ENCODE data around the gene LRP1B. TPM values are rescaled to one million over a fixed set of nuclear protein-coding genes. Genes with fewer than 3 reads are reported as not detected.
"Not testable (repeated sequence)": the region's sequence is repeated elsewhere in the genome, so short reads cannot be mapped to it uniquely, and the experiment has no call there.

The LRP1B gene
- total RNA-seq, 1 donor from 2014 or later: 0.02 TPM

DNA sequence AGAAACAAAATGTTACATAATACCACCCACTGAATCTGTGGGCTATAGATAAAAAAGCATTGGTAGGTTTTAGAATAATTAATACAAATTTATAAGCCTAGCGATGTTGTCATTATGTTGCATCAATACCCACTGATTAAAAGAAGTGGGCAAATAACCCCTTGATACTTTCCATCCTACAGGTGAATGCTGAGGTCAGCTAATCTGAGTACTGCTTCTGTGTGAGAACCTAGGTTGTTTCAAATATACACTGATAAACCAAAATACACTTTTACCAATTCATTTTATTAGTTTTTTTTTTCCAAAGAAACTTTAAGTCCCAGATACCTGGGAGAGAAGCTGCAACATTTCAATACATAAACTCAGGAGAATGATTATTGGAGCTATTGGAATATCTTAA lies 948.6 kb downstream of the LRP1B start:
- ATAC-seq: no peak
- no peak for DNase-seq

DNA sequence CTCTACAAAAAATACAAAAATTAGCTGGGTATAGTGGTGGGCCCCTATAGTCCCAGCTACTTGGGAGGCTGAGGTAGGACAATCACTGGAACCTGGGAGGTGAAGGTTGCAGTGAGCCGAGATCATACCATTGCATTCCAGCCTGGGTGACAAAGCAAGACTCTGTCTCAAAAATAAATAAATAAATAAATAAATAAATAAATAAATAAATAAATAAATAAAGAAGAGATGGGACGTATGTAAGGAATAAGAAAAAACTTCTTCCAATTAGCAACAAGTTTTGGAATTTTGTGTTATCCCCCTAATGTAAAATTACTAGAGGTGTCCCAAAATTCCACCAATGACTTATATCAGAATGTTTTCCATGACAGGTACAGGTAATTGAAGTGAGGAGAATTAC lies 961.7 kb downstream of the LRP1B start:
- ATAC-seq; DNase-seq; intact Hi-C loops (cut with micrococcal nuclease): not testable (repeated sequence)

More for the DNA sequence above, 948.6 kb downstream of the LRP1B start:
- intact Hi-C loops (cut with micrococcal nuclease): no loop called here

DNA sequence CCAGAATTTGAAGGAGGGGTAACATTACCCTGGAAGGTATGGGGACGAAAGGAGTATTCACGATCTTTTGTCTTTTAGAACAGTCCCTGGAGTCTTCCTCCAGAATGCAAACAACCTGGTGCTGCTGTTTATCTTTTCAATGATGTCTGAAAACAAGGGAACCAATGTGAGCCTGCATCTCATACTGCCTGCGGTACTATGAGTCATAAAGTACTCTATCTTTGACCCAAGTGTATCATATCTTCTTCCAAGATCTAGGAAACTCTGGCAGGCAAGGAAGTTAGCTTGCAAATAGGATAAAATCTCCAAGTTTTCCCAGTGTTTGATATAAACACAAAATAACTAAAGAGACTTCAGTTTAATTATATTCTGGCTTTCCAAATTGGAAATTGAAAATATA lies 968.5 kb downstream of the LRP1B start:
- ATAC-seq (no peak), DNase-seq (no peak)
- intact Hi-C loops (cut with micrococcal nuclease): no loop called here

DNA sequence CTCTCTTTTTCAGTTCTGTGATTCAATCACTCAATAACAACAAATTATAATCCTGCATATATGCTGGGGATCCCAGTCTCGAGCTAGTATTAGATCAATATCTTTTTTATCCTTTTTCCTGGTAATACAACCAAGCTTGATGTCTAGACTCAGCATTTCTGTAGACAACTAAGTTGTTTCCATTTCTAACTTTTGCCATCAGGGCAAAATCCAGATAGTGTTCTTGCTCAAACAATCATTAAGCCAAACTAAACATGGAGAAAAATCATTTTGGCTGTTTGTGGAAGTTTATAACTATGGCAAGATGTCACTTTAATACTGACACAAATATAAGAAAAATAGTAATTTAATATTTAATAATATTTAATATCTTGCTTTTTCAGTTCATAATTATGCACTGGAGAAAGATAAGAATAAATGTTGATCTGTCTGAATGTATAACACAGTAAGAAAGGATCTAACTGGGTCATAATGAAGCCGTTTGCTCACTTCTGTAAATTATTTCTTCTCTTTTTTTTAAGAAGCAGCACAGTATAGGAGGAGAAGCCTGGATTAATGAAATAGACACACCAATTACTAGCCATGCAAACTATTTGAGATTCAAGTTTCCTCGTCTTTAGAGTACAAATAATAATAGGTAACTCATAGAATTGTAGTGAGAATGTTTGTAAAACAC lies 979.1 kb downstream of the LRP1B start:
- DNase-seq (no peak), ATAC-seq (no peak)
- intact Hi-C loops (cut with micrococcal nuclease): no loop called here

DNA sequence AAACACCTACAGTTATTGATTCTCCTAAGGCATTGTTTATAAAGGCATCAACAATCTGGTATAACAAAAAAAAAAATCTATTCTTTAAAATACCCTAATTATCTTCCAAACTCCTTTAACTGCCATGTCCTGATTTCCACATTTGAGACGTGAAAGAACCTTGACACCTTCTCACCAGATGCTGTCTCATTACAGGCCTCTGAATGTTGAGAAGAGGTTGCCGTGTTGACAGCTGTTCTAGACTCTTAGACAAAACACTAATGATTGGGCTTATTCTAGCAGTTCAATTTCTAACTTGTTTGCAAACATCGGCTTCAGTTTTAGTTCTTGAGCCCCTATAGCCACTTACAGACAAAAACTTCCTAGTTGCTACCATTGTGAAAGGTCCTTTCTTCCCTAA lies 988.8 kb downstream of the LRP1B start:
- intact Hi-C loops (cut with micrococcal nuclease): no loop called here
- no peak for ATAC-seq

DNA sequence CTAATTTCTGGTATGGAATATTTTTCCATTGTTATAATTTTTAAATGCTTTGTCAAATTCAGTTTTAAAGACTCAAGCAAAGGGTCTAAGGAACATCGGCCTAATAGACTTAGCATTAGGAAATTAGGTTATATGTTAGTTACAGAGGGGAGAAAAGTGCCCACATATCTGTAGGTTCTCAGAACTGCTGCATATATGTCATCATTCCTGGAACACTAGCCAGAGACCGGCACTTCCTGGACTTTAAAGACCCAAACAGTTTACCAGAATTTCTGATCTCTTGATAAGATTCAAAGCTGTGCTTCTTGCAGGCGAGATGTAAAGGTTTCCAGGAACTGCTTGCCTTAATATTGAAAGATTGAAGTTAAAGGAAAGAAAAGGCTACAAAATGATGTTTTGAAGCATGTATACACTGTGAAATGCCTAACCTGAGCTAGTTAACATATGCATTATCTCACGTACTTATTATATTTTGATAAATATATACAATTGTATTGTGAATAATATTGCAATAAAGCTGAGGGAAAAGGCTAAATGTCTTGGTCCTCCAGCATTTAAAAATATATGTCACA lies 993.6 kb downstream of the LRP1B start:
- intact Hi-C loops (cut with micrococcal nuclease): no loop called here

More for the DNA sequence above, 988.8 kb downstream of the LRP1B start:
- DNase-seq: no peak

DNA sequence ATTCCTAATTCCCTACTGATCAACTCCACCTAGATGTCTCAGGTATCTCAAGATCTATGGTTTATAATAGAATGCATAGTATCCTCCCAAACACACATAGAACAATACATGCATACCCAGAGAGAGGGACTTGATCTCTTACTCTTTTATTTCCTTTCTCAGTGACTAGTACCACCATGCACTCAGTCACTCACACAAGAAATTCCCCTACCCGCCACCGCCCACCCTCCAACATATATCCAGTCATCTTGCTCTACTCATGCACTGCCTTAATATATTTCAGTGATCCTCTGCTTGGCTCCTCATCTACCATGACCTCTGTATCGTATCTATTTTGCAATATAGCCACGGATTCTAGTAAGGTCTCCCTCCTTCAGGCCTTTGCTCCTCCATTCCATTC lies 996.9 kb downstream of the LRP1B start:
- no peak for DNase-seq
- no peak for ATAC-seq
- intact Hi-C loops (cut with micrococcal nuclease): no loop called here

More for the DNA sequence above, 993.6 kb downstream of the LRP1B start:
- ATAC-seq (no peak), DNase-seq (no peak)

DNA sequence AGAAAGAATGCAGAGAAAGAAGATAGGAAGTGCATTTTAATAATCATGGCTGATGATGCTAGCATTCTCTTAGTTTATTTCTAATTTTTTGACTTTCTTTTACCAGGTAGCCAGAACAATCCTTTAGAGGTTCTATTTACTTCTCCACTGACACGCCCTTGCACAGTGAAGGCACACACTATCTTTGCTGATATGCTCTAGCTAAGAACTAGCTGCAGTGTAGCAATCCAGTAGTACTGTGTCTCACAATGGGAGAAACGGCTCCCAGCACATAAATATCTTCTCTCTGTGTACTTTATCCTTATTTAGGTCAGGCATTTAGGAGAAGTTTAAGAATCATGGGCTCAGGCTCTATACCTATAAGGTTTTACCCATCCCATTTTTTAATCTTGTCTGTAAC lies 1005.4 kb downstream of the LRP1B start:
- intact Hi-C loops (cut with micrococcal nuclease): no loop called here
- ATAC-seq (peak; percentile 55), DNase-seq (no peak)

DNA sequence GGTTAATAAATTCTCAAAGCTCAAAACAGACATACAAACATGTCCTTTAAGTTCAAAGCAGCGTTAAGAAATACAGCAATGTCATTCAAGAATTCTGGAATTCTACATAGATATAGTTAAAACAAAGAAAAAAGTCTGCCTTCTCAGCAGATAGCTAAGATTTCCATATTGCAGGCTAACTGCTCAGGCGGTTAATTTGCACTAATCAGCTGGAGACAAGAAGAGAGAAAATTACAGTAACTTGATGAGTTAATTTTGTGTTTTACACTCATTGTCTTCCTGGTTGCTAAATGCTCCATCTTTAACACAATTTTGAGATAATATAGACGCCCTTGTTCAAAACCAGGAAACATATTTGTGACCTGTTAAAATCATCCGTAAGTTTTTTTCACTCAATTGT lies 1012.0 kb downstream of the LRP1B start:
- ATAC-seq (no peak), DNase-seq (no peak)
- intact Hi-C loops (cut with micrococcal nuclease): no loop called here

DNA sequence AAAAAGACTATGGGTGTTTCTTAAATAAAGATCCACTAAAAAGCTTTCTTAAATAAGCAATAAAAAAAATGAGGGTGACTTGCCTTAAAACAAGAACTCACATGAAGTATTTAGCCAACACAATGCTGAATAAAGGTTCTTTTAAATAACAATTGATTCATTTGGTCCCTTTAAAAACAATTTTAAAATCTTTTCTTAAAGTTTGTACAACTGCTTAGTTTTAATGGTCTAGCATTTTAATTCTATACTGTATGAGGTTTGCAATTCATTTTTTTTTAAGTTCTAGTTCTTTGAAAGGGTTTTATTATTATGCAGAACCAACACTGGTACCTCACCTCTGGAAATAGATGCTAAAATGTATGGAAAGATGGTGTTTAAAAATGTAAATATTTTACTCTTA lies 1017.5 kb downstream of the LRP1B start:
- intact Hi-C loops (cut with micrococcal nuclease): no loop called here
- ATAC-seq: no peak
- DNase-seq: no peak

DNA sequence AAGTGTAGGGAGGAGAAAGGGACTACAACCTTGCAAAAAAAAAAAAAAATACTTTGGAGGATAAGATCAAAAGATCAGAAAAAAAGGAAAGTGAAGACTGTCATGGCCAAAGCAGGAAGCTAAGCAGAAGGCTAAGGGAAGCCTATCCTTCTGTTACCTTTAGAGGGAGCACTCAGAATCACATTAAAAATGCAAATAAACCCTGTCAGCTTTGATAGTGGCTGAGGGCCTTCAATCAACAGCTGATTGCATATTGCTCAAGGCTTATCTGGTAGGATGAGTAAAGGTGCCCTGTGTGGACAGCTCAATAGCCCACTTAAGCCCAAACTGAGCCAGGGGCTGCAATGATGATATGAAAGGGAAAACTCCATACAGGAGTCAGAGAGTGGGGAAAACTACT lies 1021.2 kb downstream of the LRP1B start:
- ATAC-seq: peak; percentile 58
- intact Hi-C loops (cut with micrococcal nuclease): no loop called here
- no peak for DNase-seq

DNA sequence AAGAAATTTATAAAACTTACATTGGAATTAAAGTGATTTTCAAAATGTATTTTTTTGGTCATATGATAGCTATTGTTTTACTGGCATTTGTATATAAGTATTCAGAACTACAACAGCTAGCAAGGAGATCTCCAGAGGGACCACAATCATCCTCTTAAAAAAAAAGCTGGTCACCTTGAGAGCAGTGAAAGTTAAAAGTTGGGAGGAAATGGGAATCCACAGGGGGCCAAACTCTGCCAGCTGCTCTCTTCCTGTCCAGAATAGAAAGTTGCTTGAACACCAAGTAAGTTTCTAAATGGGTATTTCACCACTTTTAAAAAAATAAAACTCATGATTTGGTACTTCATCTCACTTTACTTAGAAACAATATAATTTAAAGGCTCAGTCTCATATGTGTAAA lies 1025.1 kb downstream of the LRP1B start:
- DNase-seq (no peak), ATAC-seq (no peak)
- intact Hi-C loops (cut with micrococcal nuclease): no loop called here

DNA sequence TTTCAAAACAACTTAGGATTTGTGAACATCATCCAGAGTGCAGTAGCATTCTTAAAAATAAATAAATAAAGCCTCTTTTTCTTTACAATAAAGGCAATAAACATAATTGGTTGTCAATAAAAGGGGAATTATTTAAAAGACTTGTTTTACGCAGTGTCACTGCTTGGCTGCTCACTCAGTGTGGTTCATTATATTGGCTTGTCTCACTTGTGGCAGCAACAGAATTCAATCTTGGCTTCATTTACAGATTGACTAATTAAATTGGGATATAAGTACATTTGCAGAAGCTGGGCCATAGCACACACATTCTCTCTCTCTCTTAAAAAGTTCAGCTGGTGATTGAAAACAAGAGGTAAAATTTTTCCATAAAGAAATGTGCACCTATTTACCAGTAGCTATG lies 1027.6 kb downstream of the LRP1B start:
- DNase-seq (no peak), ATAC-seq (no peak)
- intact Hi-C loops (cut with micrococcal nuclease): no loop called here

DNA sequence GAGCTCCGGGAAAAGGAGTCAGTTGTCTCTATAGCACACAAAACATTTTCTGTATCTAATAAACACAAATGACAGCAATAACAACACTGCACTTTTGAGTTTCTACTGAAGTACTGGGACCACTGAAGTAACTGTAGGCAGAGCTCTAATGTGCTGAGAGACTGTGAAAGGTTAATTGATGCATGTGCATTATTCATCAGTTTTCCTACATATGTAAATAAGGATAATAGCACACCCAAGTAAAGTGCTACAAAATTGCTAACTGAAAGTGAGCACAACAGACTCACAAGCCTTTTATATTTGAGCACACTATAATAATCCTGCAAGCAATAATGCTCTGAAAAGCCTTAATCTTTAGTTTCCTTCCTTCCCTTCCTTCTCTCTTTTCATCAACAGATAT lies 1051.6 kb downstream of the LRP1B start:
- intact Hi-C loops (cut with micrococcal nuclease): no loop called here
- ATAC-seq (no peak), DNase-seq (no peak)

DNA sequence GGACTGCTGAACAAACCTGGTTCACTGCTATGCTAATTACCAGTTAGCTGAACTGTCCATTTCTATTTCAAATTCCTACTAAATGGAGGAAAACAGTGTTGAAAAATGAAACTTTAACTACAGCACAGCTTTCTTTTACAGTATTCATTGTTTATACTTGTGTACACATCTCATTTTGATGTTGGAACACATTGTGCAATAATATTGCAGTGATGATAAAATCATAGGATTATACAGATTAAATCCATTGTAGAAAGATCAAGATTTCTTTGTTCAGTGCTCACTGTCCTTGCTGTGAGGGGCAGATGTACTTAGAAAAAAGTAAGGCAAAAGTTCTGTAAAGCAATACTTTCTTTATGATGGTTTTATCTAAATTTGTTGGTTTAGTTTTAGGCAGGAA lies 1055.1 kb downstream of the LRP1B start:
- no peak for ATAC-seq
- intact Hi-C loops (cut with micrococcal nuclease): no loop called here
- no peak for DNase-seq

DNA sequence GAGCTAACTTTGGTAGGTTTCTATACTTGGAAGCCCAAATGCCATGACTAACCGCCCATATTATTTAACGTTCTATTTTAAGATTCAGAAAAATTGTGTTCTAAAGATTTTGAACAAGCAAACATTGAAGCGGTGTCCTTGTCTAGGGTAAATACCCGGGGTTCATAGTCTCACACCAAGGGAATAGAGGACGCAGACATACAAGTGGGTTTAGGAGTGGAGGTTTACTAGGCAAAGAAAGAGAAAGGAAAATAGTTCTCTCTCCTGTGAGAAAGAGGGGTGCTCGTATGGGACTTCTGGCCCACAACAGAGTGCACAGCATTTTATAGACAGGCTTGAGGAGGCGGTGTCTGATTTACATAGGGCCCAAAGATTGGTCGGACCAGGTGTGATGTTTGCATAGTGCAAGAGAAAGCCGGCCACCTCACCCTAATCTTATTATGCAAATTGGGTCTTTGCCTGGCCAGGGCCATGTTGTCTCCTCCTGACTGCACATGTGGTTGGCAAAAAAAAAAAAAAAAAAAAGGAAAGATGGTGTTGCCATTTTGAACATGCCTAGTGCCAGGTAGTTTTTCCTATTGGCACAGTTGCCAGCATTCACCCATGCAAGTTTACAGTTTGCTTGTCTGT lies 1062.6 kb downstream of the LRP1B start:
- intact Hi-C loops (cut with micrococcal nuclease): no loop called here
- no peak for ATAC-seq
- DNase-seq: no peak

DNA sequence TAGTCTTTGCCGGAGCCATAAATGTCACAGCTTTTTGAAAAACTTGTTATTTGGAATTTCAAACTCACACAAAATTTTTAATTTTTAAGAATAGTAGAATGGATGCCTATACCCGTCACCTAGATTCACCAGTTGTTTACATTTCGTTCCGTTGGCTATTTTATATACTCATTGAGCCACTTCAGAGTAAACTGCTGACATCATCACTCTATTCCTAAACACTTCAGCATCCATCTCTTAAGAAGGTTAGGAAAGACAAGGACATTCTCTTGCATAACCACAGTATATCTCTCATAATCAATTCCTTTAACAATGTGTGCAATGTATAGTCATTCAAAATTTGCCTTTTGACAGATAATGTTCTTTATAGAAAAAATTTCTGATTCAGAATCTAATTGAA lies 1065.8 kb downstream of the LRP1B start:
- no peak for ATAC-seq
- intact Hi-C loops (cut with micrococcal nuclease): no loop called here
- no peak for DNase-seq

DNA sequence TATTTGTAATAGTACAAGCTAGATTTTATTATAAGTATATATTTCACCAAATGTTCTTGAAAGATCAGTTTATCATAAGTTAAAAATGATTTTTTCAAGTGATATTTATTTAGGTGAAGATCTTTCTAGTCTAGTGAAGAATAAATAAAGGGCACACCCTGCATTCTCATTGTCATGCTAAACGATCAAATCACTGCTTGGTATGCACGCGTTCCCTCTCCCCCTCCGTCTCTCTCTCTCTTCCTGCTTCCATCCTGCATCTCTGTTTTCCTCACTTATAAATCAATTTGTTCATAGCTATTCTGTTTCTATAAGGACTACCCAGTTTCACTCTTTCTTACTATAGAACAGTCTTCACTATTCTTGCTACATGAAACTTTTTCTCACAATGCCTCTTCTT lies 1067.4 kb downstream of the LRP1B start:
- ATAC-seq: no peak
- DNase-seq: no peak

DNA sequence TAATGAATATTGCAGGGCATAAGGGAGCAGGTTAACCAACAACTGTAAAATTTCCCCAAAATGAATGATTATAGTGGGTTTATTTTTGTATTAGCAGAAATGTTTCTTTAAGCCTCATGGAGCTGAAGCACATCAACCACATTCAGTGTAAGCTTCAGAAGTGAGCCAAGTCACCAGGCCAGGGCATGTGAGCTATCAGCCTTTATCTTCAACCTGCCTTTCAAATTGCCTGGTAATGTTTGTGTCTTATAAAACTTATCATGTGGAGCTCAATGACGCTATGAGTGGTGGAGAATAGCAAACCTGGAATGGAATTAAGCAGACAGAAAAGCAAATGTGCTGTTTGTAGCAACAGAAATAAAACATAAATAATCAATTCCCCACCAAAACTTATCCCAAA lies 1068.4 kb downstream of the LRP1B start:
- DNase-seq: peak; percentile 44
- intact Hi-C loops (cut with micrococcal nuclease): no loop called here
- ATAC-seq: peak; percentile 90

More for the DNA sequence above, 1067.4 kb downstream of the LRP1B start:
- intact Hi-C loops (cut with micrococcal nuclease): no loop called here

DNA sequence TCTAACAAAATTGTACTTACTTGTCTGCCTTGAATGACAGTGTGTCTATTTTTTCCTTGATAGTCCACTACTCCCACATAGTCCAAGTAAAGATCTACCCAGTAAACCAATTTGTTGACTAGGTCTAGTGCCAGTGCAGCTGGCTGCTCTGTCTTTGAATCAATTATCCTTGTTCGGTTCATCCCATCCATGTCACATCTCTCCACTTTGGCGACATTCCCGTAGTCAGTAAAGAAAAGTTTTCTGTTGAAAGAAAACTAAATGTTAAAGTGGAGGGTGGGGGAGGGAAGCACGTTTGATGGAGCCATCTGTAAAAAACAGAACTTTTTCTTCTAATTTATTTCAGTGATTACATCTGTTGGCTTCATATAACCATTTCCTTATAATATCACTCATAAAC lies 1068.8 kb downstream of the LRP1B start:
- ATAC-seq (no peak), DNase-seq (no peak)
- intact Hi-C loops (cut with micrococcal nuclease): no loop called here

DNA sequence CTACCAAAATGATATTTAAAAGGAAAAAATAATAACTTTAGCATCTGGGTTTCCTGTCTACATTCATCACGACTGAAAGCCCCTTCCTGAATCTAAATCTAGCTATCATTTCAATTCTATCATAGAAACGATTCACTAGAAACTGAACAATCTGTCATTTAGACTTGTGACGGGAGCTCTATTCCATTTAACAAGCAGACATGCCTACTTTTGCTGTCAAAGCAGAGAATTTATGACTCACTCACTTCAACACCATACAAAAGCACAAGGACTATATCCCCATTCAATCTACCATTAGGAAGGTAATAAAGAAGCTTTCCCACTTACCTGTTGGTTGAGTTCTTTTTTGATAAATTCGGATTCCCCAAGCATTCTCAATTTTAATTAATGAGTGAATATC lies 1072.3 kb downstream of the LRP1B start:
- ATAC-seq (no peak), DNase-seq (no peak)
- intact Hi-C loops (cut with micrococcal nuclease): no loop called here
